Fibroblast of lung (primary cell): ENCODE data around the gene ATG7. TPM values are rescaled to one million over a fixed set of nuclear protein-coding genes. Genes with fewer than 3 reads are reported as not detected.

Source experiments
- DNase-seq, 2 donors: peaks; one replicate each; pipeline versions ENCODE4 v3.0.0 to v3.0.0-alpha.2; 2010; ENCODE audit warnings: low read depth in 2 of 2
- H2AFZ ChIP-seq: 2 replicates; pipeline ENCODE4 v1.5.1; 2012; ENCODE audit warnings: low read length, control low read depth, inconsistent platforms
- H3K27ac ChIP-seq: 2 replicates; pipeline ENCODE4 v1.5.1; 2011; ENCODE audit warnings: low read length, control low read depth; ENCODE audit not compliant: insufficient read depth
- H3K27me3 ChIP-seq: 2 replicates; pipeline ENCODE4 v1.5.1; 2011; ENCODE audit warnings: mild to moderate bottlenecking, low read length; ENCODE audit not compliant: control insufficient read depth, insufficient read depth
- H3K36me3 ChIP-seq: 2 replicates; pipeline ENCODE4 v1.5.1; 2011; ENCODE audit warnings: low read length; ENCODE audit not compliant: control insufficient read depth, insufficient read depth
- H3K4me1 ChIP-seq: 2 replicates; pipeline ENCODE4 v1.5.1; 2011; ENCODE audit warnings: low read length; ENCODE audit not compliant: control insufficient read depth, insufficient read depth; ENCODE audit errors: extremely low read depth
- H3K4me2 ChIP-seq: 2 replicates; pipeline ENCODE4 v1.5.1; 2011; ENCODE audit warnings: low read length, control low read depth; ENCODE audit not compliant: insufficient read depth; ENCODE audit errors: extremely low read depth
- H3K4me3 ChIP-seq, 4 experiments: fragments of 200-600 bp in 1 of 4; sonication (generic) in 1 of 4; replicated peaks in 1 of 4; 2 replicates each; pipeline ENCODE4 v1.5.1; 2011 to 2016; ENCODE audit warnings: low read length in 4 of 4, low read depth in 3 of 4, mild to moderate bottlenecking in 3 of 4, control low read depth in 2 of 4, inconsistent platforms in 1 of 4, mixed read lengths in 1 of 4; ENCODE audit not compliant: insufficient read depth in 1 of 4; ENCODE audit errors: control extremely low read depth in 1 of 4
- H3K79me2 ChIP-seq: 2 replicates; pipeline ENCODE4 v1.5.1; 2012; ENCODE audit warnings: mild to moderate bottlenecking, low read length, inconsistent platforms; ENCODE audit not compliant: control insufficient read depth, insufficient read depth
- H3K9ac ChIP-seq: 2 replicates; pipeline ENCODE4 v1.5.1; 2011; ENCODE audit warnings: mild to moderate bottlenecking, low read length, control low read depth; ENCODE audit not compliant: insufficient read depth
- H3K9me3 ChIP-seq: 2 replicates; pipeline ENCODE4 v1.5.1; 2012; ENCODE audit warnings: low read depth, low read length; ENCODE audit not compliant: control insufficient read depth, insufficient read depth
- H4K20me1 ChIP-seq: 2 replicates; pipeline ENCODE4 v1.5.1; 2011; ENCODE audit warnings: low read length; ENCODE audit not compliant: control insufficient read depth, insufficient read depth; ENCODE audit errors: extremely low read depth
- CTCF ChIP-seq, 2 donors: IDR thresholded peaks in 1 of 2; conservative IDR thresholded peaks in 1 of 2; 1 replicate in 1 of 2; 2 replicates in 1 of 2; pipeline ENCODE4 v1.5.1; 2011 to 2012; ENCODE audit warnings: low read length in 2 of 2, control low read depth in 1 of 2, inconsistent platforms in 1 of 2, low read depth in 1 of 2, mild to moderate bottlenecking in 1 of 2
- EZH2 ChIP-seq: IDR thresholded peaks from 2 replicates; pipeline ENCODE4 v1.5.1; 2012; ENCODE audit warnings: low read length, control low read depth, mild to moderate bottlenecking; ENCODE audit errors: missing control alignments
- polyA plus RNA-seq, 2 donors: library from polyadenylated mRNA; depleted of rRNA in 1 of 2; stranded (reverse) in 1 of 2; unstranded in 1 of 2; fragments of >200 nt; gene quantifications; 2 replicates each; pipeline ENCODE4 v1.2.1, GENCODE V29; 2011 to 2012; ENCODE audit warnings: missing spikeins in 1 of 2
- total RNA-seq: library from RNA; depleted of rRNA; stranded (reverse); fragments of >200 nt; gene quantifications from 2 replicates; pipeline ENCODE4 v1.2.1, GENCODE V29; 2014

ATG7 gene
- total and polyA plus RNA-seq, 2 donors (not counting 1 experiment from before 2014, with no cell fraction given), result 50.8 to 56.5 TPM

GRCh38 chr3:11539218-11539617 is 267.0 kb downstream of the ATG7 start:
- H3K36me3 ChIP-seq, result no peaks in the 10 kb centered on the region
- no peak overlapping the region for H3K27ac ChIP-seq
- no peak overlapping the region for H3K9ac ChIP-seq
- H3K27me3 ChIP-seq, result no peaks in the 10 kb centered on the region
- DNase-seq, result no peak
- no peaks in the 10 kb centered on the region for H4K20me1 ChIP-seq
- H3K4me3 ChIP-seq, result no peak overlapping the region
- H3K4me1 ChIP-seq, result no peaks in the 10 kb centered on the region
- H3K79me2 ChIP-seq, result no peaks in the 10 kb centered on the region
- no peaks in the 10 kb centered on the region for H3K9me3 ChIP-seq
- no peak overlapping the region for H2AFZ ChIP-seq
- H3K4me2 ChIP-seq, result no peak overlapping the region
- no peak for TF ChIP-seq EZH2
- TF ChIP-seq CTCF (conservative IDR thresholded peaks at IDR 0.05 in 1 of 2, IDR thresholded peaks at IDR 0.05 in 1 of 2; ENCODE audit: low read depth in 1 of 2, low read length in 2 of 2), result no peak

DNA sequence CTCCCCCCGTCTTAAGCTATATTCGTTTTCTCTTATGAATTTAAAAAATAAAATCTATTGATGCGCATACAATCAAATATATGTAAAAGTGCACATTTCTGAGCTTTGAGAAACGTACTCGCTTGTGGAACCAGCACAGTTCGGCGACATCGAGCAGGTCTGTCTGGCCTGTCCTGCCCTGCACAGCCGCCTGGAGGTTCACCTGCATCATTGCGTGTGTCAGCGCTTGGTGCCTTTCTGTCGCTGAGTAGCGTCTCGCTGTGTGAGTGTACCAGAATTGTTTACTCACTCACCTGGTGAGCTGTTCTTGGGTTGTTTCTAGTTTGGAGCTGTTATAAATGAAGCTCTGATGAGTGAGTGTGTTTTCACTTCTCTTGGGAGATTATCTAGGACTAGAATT is 267.5 kb downstream of the ATG7 start:
- H3K4me3 ChIP-seq, result no peak overlapping the region
- TF ChIP-seq CTCF (conservative IDR thresholded peaks at IDR 0.05 in 1 of 2, IDR thresholded peaks at IDR 0.05 in 1 of 2; ENCODE audit: low read depth in 1 of 2, low read length in 2 of 2) (no peak), EZH2 (no peak)
- DNase-seq, result no peak
- H3K9ac ChIP-seq, result no peak overlapping the region
- no peak overlapping the region for H2AFZ ChIP-seq
- H3K27me3 ChIP-seq, result no peaks in the 10 kb centered on the region
- no peak overlapping the region for H3K27ac ChIP-seq
- H3K9me3 ChIP-seq, result no peaks in the 10 kb centered on the region
- H3K79me2 ChIP-seq, result no peaks in the 10 kb centered on the region
- no peaks in the 10 kb centered on the region for H3K4me1 ChIP-seq
- H3K36me3 ChIP-seq, result no peaks in the 10 kb centered on the region
- H3K4me2 ChIP-seq, result no peak overlapping the region
- no peaks in the 10 kb centered on the region for H4K20me1 ChIP-seq

- Histone ChIP-seq H3K27ac (no peak overlapping the region), H3K9ac (no peak overlapping the region), H3K27me3 (no peaks in the 10 kb centered on the region), H2AFZ (no peak overlapping the region), H3K9me3 (no peaks in the 10 kb centered on the region), H3K79me2 (no peaks in the 10 kb centered on the region), H4K20me1 (no peaks in the 10 kb centered on the region), H3K4me3 (no peak overlapping the region), H3K4me1 (no peaks in the 10 kb centered on the region), H3K36me3 (no peaks in the 10 kb centered on the region), H3K4me2 (no peak overlapping the region)
- TF ChIP-seq CTCF (conservative IDR thresholded peaks at IDR 0.05 in 1 of 2, IDR thresholded peaks at IDR 0.05 in 1 of 2; ENCODE audit: low read depth in 1 of 2, low read length in 2 of 2) (no peak), EZH2 (no peak)
- no peak for DNase-seq
Measured at GRCh38 chr3:11541321-11542303, 269.4 kb downstream of the ATG7 start.
